CD1c-positive myeloid dendritic cell (primary cell): ENCODE measurements around the gene GSG1L.

Source experiments
- DNase-seq: peaks from one replicate; pipeline ENCODE4 v3.0.0-alpha.2; 2016; ENCODE audit errors: extremely low spot score

GSG1L gene

GRCh38 chr16:27791404-27791719 is 272.2 kb downstream of the GSG1L start:
- no peak for DNase-seq

DNA sequence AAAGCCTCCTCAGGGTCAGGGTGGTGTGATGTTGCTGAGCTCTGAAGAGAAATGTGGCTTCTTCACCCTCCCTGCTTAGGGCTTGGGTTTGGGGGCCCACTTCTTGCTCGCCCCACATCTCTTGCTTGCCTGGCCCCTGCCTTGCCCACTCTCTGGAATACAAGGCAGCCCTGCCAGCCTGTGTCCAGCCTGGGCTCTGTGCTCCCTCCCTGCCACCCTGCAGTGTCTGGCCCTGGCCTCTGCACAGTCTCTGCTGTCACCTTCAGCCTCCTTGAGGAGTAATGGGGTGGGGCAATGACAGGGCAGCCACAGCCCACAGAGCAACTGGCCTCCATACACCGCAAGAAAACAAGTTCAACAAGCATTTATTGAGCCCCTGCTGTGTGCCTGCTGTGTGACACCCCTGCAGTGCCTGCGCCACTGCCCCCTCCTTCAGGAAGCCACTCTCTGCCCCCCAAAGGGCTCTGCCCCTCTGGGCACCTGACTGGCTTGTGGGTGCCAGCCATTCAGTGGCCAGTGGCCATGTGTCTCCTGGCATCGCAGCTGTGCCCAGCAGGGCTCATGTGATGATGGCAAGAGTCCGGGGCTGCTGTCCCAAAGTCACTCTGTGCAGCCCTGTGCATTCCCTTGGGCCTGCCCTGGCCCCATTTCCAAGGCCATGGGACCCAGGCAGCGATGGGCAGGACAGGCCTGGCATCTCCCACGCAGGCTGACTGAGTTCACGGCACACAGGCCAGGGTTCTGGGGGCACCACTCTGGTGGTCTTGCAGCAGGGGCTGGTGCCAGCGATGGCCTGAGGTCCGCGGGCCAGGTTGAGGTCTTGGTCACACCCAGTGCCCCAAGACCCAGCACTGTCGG is 272.7 kb downstream of the GSG1L start:
- DNase-seq: no peak

DNA sequence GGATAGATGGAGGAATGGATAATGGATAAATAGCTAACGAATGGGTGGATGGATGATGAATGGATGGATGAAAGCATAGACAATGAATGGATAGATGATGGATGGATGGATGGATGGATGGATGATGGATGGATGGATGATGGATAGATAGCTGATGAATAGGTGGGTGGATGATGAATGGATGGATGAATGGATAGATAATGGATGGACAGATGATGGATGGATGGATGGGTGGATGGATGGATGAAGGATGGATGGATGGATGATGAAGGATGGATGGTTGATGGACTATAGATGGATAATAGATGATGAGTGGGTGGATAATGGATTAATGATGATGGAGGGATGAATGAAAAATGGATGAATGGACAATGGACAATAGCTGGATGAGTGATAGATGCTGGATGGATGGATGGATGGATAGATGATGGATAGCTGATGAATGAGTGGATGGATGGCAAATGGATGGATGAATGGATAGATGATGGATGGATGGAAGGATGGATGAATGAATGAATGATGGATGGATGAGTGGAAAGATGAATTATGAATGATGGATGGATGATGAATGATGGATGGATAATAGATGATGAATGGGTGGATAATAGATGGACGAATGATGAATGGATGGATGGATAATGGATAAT is 273.8 kb downstream of the GSG1L start:
- no peak for DNase-seq

- no peak for DNase-seq
Measured at GRCh38 chr16:27789150-27789549, 274.4 kb downstream of the GSG1L start.

- no peak for DNase-seq
Measured at GRCh38 chr16:27787665-27788064, 275.8 kb downstream of the GSG1L start.

GRCh38 chr16:27786923-27787625 is 276.4 kb downstream of the GSG1L start:
- no peak for DNase-seq

DNA sequence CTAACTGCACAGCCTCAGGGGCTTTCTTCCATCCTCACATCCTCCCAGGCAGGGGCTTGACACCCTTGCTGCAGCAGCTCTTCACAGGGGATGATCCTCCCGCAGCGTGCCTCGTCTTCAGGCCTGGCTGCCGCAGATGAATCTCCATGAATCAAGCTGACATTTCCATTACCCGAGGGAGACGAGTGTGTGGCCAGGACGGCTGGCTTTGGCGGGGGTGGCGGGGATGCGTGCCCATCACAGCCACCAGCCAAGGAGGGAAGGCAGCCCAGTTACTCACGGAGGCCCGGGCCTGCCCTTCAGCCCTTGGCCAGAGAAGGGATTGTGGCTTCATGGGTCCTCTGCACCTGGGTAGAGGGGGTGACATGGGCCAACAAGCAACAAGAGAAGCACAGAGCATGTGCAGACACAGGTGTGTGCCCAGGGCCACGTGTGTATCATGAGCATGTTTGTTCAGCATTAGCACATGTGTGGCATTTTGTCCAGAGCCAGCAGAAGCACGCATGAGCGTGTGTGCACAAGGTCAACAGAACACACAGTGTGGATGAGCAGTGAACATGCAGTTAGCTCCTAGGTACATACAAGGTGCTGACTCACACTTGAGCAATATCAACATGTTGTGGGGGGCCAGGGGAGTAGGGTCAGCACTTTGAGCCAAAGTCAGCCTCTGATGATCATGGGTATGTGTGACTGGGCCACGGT is 277.1 kb downstream of the GSG1L start:
- DNase-seq: no peak

GRCh38 chr16:27785307-27785678 is 278.2 kb downstream of the GSG1L start:
- no peak for DNase-seq

DNA sequence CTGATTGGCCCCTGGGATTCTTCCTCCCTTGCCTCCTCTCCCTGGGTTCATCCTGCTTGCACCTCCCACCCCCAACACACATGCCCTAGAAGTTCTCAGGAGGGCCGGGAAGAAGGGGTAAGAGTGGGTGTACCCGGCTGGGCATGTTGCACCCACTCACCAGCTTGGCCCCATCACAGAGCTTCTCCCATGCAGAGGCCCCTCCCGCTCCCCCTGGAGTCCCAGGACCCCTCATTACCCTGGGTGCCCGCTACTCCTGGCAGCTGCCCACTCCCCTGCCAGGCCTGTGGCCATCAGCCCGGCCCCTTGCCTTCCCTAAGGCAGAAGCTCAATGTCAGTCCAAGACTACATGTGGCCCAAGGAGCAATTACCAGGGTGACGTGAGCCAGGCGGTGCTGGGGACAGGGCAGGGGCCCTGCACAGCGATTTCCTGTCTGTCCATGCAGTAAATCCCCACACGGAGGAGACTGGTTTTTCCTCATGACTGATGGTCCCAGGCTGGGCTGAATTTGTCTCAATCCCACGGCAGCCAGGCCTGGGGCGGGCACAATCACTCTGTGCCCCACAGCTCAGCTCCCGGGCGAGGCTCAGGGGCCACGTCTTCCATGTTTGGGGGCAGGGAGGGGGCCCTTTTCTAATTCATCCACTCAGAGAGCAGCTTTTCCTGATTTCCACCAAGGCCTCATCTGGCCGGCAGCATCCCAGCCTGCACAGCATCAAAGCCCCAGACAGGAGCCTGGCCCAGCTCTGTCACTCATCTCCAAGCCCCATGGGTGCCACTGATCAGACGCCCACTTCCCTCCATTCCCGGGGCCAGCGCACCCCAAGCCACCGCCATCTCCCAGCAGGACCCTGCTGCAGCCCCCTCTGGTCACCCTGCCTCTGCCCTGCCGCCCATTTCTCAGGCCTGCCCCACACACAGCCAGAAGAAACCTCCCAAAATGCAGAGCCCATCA is 278.9 kb downstream of the GSG1L start:
- no peak for DNase-seq

DNA sequence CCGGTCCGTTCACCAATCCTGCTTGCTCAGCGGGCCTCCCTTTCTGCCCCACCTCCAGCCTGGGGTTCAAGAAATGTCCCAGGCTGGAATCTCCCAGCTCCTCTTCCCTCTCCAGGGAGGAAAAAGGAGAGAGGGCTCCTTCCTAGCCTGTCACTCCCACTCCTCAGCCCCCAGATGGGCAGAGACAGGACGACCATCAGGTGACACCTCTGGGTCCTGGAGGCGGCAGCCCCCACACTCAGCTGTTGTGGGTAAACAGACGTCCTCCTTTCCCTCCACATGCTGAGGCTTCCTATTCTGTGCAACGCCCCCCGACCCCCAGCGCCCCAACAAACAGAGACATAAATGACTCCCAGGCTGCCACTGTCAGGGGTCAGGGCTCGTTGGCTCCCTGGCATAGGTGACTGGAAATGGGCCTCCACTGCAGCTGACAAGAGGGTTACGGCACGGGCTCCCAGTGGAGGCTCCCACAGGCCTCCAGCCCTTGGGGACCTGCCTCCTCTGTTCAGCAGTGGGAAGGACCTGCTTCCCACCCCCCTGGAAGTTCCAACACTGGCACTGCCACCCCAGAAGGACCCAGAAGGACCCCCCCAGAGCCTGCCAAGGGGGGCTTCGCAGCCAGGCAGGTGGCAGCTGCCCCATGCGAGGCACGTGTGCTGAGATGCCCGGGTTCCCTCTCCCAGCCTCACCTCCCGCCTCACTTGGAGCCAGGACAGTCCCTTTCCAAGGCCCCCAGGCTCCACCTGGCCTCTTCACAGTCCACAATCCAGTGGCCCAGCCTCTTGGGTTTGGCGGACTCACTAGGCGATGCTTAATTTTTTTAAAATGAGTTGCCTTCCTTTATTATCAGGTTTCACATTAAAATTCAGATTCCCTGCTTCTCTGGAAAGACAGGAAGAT is 281.3 kb downstream of the GSG1L start:
- DNase-seq: no peak

DNA sequence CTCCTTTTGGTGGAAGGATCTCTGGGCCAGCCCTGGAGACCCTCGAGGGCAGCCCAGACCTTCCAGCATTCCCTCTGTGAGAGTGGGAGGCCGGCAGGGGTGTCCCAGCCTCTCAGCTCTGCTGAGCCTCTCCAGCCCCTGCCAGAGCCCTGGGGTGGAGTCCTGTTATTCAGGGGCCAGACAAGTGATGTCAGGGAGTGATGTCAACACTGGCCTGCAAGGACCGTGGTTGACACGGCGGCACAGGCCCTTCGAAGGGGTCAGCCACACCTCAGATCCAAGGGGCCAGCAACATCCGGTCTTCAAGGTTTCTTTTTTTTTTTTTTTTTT is 282.4 kb downstream of the GSG1L start:
- DNase-seq: no peak

GRCh38 chr16:27780468-27781194 is 282.9 kb downstream of the GSG1L start:
- no peak for DNase-seq

GRCh38 chr16:27779641-27780164 is 283.8 kb downstream of the GSG1L start:
- DNase-seq: no peak

- DNase-seq: no peak
Measured at GRCh38 chr16:27778926-27779570, 284.5 kb downstream of the GSG1L start.

- DNase-seq: no peak
Measured at GRCh38 chr16:27778171-27778925, 285.2 kb downstream of the GSG1L start.

DNA sequence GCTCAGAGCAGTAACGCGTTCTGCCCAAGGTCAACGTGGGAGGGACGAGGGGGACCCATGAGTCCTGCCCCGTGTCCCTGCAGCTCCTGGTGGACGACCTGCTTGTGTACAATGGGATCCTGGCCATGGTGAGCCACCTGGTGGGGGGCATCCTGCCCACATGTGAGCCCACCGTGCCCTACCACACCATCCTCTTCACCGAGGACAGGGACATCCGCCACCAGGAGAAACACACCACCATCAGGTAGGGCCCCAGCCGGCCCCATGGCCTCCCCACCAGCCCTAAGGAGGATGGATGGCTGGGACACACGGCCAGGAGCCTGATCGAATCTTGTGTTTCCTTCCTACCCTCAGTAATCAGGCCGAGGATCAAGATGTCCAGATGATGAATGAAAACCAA is 286.0 kb downstream of the GSG1L start:
- DNase-seq: no peak

DNA sequence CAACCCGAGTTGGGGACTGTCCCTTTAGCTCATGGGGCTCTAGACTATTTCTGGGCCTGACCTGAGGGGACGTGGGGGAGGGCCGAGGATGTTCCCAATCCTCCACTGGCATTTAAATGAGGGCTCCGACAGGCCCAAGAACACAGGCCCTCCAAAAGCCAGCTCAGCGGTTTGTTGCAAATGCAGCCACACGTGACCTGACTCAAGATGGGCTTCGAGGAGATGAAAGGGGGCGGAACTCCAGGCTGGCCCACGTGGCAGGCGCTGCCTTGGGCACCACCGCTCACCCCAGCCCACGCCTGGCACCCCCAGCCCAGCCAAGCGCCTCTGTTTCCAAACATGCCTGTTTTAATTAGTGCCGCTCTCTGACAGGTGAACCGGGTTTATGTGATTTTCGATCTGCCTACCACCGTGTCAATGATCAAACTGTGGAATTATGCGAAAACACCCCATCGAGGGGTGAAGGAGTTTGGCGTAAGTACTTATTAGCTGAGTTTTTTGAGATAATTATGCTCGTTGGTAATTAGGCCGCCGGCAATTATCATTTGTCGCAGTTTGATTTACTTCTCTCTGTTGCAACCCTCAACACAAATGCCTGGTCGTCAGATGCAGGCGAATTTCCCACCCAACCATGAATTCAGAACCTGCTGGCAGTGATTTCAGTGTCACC is 286.8 kb downstream of the GSG1L start:
- DNase-seq: no peak

GRCh38 chr16:27775254-27775653 is 288.3 kb downstream of the GSG1L start:
- DNase-seq: no peak
